NCI-H2196 treated with DMSO at 0.1 percent for 48 hours (cell line): ENCODE results near the gene KCNE4.

Experiments
- DNase-seq: peaks from one replicate; lab custom pipeline; 2025; ENCODE audit not compliant: unreplicated experiment; lab: John Stamatoyannopoulos, UW

Gene KCNE4

GRCh38 chr2:223040527-223040926 is 11.5 kb upstream of the KCNE4 start:
- DNase-seq = no peak

DNA sequence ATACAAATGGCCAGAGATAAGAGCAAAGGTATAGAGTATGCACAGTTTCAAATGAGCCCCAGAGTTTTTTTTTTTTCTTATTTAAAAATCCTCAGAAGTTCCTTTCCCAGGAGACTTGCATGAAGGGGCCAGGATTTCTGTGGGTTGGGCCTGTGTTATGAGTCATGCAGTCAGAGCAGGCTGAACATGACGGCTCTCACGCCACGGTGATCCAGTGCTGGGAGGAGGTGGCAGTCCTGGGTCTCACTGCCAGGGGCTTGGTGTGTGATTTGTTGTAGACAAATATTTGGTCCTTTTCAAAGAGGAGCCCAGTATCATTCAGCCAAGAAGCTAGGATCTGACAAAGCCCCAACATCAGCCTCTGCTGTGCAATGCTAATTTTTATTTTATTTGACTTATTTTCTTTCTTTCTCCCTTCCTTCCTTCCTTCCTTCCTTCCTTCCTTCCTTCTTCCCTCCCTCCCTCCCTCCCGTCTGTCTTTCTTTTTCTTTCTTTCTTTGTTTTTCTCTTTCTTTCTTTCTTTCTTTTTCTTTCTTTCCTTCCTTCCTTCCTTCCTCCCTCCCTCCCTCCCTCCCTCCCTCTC is 10.4 kb upstream of the KCNE4 start:
- no peak for DNase-seq

DNA sequence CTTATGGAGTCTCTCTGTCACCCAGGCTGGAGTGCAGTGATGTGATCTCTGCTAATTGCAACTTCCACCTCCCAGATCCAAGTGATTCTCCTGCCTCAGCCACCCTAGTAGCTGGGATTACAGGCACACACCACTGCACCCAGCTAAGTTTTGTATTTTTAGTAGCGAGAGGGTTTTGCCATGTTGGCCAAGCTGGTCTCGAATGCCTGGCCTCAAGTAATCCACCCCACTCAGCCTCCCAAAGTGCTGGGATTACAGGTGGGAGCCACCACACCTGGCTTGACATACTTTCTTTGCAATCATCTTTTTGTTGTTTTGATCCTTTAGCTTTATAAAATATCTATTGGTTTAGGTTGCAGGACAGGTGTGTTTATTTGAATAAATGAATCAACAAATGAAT is 9.7 kb upstream of the KCNE4 start:
- no peak for DNase-seq

GRCh38 chr2:223042704-223043118 is 9.3 kb upstream of the KCNE4 start:
- DNase-seq = no peak

DNA sequence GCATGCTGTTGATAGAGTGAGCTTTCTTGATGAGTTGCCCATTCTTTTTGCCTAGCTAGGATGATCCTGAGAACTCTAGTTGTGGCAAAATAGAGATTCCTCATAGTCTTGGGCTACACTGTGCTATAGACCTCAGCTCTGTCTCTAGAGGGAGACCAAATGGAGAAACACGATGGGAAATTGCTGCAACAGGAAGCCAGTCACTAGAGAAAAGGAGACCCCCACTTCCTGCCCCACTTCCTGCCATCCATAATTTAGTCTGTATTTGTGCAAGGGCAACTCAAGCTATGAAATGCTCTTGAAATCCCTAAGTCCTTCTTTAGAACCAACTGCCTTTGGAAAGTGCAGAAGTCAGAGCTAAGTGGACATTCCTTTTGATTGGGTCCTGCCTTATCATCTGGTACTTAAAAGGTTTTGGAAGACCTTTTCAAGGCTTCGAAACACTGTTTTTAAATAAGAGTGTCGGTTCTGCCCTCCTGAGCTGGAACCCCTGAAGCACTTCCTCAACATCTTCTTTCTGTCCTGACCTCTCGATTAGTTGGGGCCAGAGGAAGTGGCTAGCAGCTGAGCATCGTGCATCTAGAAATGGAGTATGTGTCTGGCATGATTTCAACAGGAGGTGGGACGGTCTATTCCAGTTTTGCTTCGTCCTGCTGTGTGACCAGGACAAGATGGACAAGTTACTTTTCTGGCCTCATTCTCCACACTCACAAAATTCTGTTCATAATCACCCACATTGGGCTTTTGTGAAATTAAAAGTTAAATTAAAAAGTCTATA is 8.6 kb upstream of the KCNE4 start:
- DNase-seq = no peak

DNA sequence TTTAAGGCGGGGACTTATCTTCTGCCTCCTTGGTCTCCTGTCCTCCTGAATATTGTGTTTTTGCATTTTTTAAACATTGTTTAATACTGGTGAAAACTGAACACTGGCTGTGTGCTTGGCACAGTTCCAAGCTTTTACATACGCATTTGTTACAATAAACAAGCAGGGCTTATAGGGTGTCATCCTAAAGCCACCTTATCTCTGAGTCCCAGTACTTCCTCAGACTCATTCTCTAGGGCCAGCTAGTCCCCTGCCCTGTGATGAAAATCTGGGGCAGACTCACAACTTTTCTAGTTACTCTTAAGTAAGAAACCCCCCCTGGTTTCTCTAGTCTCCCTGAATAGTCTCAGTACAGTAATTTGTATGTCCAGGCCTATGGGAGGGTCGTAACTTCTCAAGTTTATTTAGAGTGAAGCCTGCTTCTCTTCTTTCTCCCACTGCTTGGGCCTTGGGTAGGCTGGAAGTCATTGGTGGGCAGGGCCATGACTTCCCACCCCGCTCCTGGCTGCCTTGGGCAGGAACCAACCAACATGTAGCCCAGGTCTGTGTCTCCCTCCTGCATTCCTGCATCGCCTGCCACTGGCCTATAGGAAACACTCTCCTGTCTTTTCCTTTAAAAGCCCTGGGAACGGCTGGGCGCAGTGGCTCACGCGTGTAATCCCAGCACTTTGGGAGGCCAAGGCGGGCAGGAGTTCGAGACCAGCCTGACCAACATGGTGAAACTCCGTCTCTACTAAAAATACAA is 7.7 kb upstream of the KCNE4 start:
- DNase-seq = no peak

DNA sequence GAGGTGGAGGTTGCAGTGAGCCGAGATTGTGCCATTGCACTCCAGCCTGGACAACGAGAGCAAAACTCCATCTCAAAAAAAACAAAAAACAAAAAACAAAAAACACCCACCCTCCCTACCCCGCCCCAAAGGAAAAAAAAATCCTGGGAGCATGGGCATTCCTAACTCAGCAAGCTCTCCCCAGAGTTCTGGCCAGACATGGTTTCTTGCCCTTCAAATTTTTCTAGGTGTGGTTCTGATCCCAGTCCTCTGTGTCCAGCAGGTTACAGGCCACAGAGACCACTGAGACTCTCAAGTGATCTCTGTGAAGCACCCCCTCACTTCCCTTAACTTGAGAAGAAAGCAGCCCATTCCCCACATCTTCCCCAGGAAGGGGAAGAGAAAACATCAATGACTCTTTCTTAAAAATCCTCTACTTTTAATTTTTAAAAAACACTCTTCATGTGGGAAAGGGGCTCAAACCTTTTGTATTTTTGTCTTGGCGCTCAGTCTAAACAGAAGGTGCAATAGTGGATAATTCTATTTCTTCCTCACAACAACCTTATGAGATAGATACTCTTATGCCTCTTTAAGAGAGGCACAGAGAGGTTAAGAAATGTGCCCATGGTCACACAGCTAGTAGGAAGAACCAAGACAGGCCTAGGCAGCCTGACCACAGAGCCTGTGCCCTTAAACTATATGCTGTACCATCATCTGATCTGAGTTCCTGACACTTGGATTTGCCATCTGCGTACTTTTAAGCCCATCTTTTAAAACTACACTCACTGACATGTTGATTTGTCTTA is 6.9 kb upstream of the KCNE4 start:
- no peak for DNase-seq

GRCh38 chr2:223046470-223047040 is 5.4 kb upstream of the KCNE4 start:
- no peak for DNase-seq

DNA sequence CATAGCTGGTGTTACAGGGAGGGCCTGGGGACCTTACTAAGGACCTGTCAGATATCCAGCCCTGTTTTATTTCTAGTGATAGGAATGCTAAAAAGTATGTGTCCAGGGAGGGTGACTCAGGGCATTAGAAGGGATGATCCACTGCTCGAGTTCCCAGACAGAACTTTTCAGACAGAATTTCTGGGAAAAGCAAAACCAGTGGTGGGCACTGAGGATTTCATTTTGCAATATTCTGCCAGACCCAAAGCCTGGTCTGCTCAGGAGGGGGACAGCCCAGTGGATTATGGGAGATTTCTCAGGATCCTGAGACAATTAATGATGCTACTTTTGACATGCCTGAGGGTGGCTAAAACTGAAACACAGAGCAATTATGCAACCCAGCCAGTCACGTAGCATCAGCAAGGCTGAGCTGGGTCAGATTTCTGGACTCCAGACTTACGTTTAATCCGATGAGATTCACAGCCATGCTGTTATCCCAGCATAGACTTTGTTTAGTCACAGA is 4.7 kb upstream of the KCNE4 start:
- DNase-seq = no peak

DNA sequence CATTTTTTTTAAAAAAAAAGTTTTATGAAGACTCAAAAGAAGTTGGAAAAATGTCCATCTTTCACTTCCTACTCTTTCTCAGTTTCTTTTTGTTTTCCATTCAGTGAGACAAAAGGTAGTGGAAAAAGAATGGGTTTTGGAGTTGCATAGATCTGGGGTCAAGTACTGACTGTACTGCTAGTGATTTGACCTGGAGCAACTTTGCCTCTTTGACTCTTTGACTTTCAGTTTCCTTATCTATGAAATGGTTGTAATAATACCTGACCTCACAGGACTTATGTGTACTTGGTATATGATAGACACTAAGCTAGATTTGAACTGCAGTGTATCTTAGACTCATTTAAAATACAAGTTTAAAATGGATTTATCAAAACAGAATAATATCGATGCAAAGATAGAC is 3.5 kb upstream of the KCNE4 start:
- no peak for DNase-seq

GRCh38 chr2:223049356-223049755 is 2.6 kb upstream of the KCNE4 start:
- no peak for DNase-seq

- no peak for DNase-seq
Measured at GRCh38 chr2:223050188-223050587, 1.8 kb upstream of the KCNE4 start.

DNA sequence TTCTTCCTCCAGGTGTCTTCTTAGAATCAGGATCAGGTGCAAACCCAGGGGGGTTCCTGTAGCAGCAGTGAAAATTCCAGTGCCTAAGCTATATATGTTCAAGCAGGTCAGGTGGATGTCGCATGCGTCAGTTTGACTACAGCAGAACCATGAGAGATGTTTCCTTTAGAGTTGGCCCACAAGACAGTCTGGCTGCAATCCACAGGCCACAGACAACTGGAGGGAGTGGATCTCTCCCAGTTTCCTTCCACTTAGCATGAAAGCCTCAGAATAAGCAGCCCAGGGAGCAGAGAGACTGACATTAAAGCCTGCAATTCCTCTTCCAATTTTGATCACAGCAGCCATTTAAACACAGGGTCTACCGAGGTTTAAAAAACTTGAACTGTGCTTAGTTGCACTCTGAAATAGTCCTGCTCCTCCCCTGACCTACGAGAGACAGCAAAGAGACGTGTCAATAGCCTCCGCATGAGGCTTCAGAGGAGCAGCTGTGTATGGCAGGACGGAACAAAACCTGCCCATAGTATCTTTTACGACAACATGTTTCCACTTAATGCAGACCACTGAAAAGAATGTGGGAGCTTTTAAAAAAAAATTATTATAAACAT is 988 bp upstream of the KCNE4 start:
- no peak for DNase-seq

GRCh38 chr2:223052548-223053483 is 826 bp downstream of the KCNE4 start:
- no peak for DNase-seq

- no peak for DNase-seq
Measured at GRCh38 chr2:223053484-223054192, 1.6 kb downstream of the KCNE4 start.

- DNase-seq = no peak
Measured at GRCh38 chr2:223054193-223054781, 2.3 kb downstream of the KCNE4 start.

DNA sequence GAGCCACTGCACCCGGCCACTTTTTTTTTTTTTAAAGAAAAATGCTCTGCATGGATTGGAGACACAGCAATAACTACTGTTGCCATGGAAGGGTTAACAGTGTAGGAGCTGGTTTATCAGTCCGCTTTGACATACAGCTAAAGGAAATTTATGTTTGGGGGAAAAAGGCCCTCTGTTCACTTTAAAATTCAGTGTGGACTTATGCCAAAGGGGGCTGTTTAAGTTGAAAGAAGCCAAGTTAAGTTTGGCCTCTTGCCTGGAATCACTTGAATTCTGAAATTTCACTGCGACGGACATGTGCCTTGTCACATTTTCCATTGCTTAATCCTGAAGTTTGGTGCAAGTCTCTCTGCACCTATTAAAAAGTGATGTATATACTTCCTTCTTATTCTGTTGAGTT is 3.1 kb downstream of the KCNE4 start:
- DNase-seq = peak; percentile 46

DNA sequence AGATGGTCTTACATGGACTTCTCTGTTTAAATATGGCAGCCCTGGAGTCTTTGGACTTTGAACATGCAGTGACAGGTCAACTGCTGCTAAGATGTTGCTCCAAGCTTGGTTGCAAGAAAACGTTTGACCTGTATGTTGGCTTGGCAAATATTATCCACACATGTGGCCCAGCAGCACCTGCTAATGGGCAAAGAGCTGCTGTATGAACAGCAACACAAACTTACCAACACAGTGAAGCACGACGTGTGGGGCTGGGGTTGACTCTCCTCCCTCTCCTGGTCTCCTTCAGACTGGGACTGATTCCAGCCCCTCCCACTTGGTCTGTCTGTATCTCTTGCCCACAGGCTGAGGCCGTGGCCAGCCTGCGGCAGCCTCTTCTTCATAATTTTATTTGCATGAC is 3.8 kb downstream of the KCNE4 start:
- peak; percentile 76 for DNase-seq
